HepG2 (cell line): ENCODE measurements around the gene TEDC2.
A peak's percentile ranks its signal among the peaks of the same experiment; 100 is the strongest.

Source experiments
- CREBL2 ChIP-seq: sonication (generic); formaldehyde crosslinking; IDR thresholded peaks from 2 replicates; pipeline ENCODE4 v1.8.1; 2023; ENCODE audit warnings: missing genetic modification reagents, mild to moderate bottlenecking, borderline replicate concordance
- HDAC1 ChIP-seq: sonication (generic); formaldehyde crosslinking; IDR thresholded peaks from 2 replicates; pipeline ENCODE4 v1.5.1; 2020; ENCODE audit warnings: mild to moderate bottlenecking, missing genetic modification reagents
- KLF13 ChIP-seq: sonication (generic); formaldehyde crosslinking; IDR thresholded peaks from 2 replicates; pipeline ENCODE4 v1.4.0; 2020; ENCODE audit warnings: mild to moderate bottlenecking, missing genetic modification reagents
- POLR2A ChIP-seq, 2 experiments: IDR thresholded peaks; 2 replicates each; pipeline ENCODE4 v1.6.1; 2011; ENCODE audit warnings: low read depth in 2 of 2, low read length in 2 of 2, mild to moderate bottlenecking in 1 of 2, moderate library complexity in 1 of 2; ENCODE audit not compliant: insufficient read depth in 1 of 2
- PRDM15 ChIP-seq: sonication (generic); formaldehyde crosslinking; IDR thresholded peaks from 2 replicates; pipeline ENCODE4 v1.4.0; 2020; ENCODE audit warnings: missing genetic modification reagents
- RAD21 ChIP-seq: fragments of 450-650 bp; formaldehyde crosslinking; IDR thresholded peaks from 2 replicates; pipeline ENCODE4 v1.5.0; 2020; ENCODE audit warnings: mild to moderate bottlenecking
- ZNF878 ChIP-seq: sonication (generic); formaldehyde crosslinking; IDR thresholded peaks from 2 replicates; pipeline ENCODE4 v1.8.1; 2023; ENCODE audit warnings: mild to moderate bottlenecking, missing genetic modification reagents, moderate library complexity

GRCh38 chr16:2484898-2485508, 25.1 kb downstream of the TEDC2 start:
- TF ChIP-seq CREBL2 (CRISPR knock-in tag) (no peak), ZNF878 (CRISPR knock-in tag) (no peak), HDAC1 (CRISPR knock-in tag) (peak; percentile 96), RAD21 (CRISPR knock-in tag) (no peak), PRDM15 (CRISPR knock-in tag) (no peak), POLR2A (IDR thresholded peaks at IDR 0.05; ENCODE audit: insufficient read depth in 1 of 2, low read depth in 2 of 2, low read length in 2 of 2) (0 out of 4 replicates have a peak, but pooled peaks of 1 of the 2 experiments have one; percentile 14), KLF13 (no peak)
